Endodermal cell (in vitro differentiated cells): ENCODE results near the gene SLC35E2B. TPM values are rescaled to one million over a fixed set of nuclear protein-coding genes. Genes with fewer than 3 reads are reported as not detected.
"Not testable (repeated sequence)": the region's sequence is repeated elsewhere in the genome, so short reads cannot be mapped to it uniquely, and the experiment has no call there.

Source experiments
- DNase-seq: peaks from one replicate; pipeline ENCODE4 v3.0.0-alpha.2; 2017
- H3K27ac ChIP-seq: 2 replicates; pipeline ENCODE4 v1.5.1; 2013; ENCODE audit warnings: mild to moderate bottlenecking, low read depth, low read length, moderate library complexity
- H3K27me3 ChIP-seq: 2 replicates; pipeline ENCODE4 v1.6.1; 2013; ENCODE audit warnings: mild to moderate bottlenecking, low read length, moderate library complexity; ENCODE audit not compliant: insufficient read depth, control insufficient read depth, poor library complexity, severe bottlenecking
- H3K36me3 ChIP-seq: 2 replicates; pipeline ENCODE4 v1.7.0; 2013; ENCODE audit warnings: mild to moderate bottlenecking, low read length, moderate library complexity; ENCODE audit not compliant: control insufficient read depth, insufficient read depth
- H3K4me1 ChIP-seq: one replicate; pipeline ENCODE4 v1.7.0; 2013; ENCODE audit warnings: low read length; ENCODE audit not compliant: control insufficient read depth, insufficient read depth
- H3K4me3 ChIP-seq: 2 replicates; pipeline ENCODE4 v1.5.1; 2013; ENCODE audit warnings: mild to moderate bottlenecking, low read length, moderate library complexity
- H3K9ac ChIP-seq: 2 replicates; pipeline ENCODE4 v1.6.1; 2013; ENCODE audit warnings: mild to moderate bottlenecking, low read length, moderate library complexity; ENCODE audit not compliant: poor library complexity, severe bottlenecking; ENCODE audit errors: extremely low read depth
- H3K9me3 ChIP-seq: 2 replicates; pipeline ENCODE4 v1.6.1; 2013; ENCODE audit warnings: mild to moderate bottlenecking, low read length, moderate library complexity; ENCODE audit not compliant: control insufficient read depth
- H3K27ac Mint-ChIP-seq: 2 replicates; pipeline ENCODE4 v1.8.0; 2020; ENCODE audit warnings: mixed read lengths
- H3K27me3 Mint-ChIP-seq: 2 replicates; pipeline ENCODE4 v1.8.0; 2021; ENCODE audit warnings: mild to moderate bottlenecking, mixed read lengths; ENCODE audit not compliant: insufficient read depth
- H3K36me3 Mint-ChIP-seq: 2 replicates; pipeline ENCODE4 v1.8.0; 2020; ENCODE audit warnings: low read depth, mixed read lengths
- H3K4me1 Mint-ChIP-seq: 2 replicates; pipeline ENCODE4 v1.8.0; 2020; ENCODE audit warnings: mixed read lengths
- H3K4me3 Mint-ChIP-seq: 2 replicates; pipeline ENCODE4 v1.8.0; 2020; ENCODE audit warnings: mild to moderate bottlenecking, moderate library complexity, mixed read lengths
- H3K9me3 Mint-ChIP-seq: 2 replicates; pipeline ENCODE4 v1.8.0; 2020; ENCODE audit warnings: mild to moderate bottlenecking, mixed read lengths
- CTCF ChIP-seq: fragments of 200-600 bp; sonication (generic); conservative IDR thresholded peaks from 2 replicates; pipeline ENCODE4 v1.5.0; 2021; ENCODE audit warnings: antibody characterized with exemption, mild to moderate bottlenecking
- WGBS, 2 experiments: methylation state at CpG; one replicate each; pipeline versions ENCODE4 v1.1.5 to v1.1.7; 2013; ENCODE audit warnings: missing lambda C conversion rate in 2 of 2, mixed read lengths in 1 of 2; ENCODE audit not compliant: insufficient coverage in 1 of 2, insufficient read length in 1 of 2; 5-methylcytosine and 5-hydroxymethylcytosine counted together
- total RNA-seq, 2 donors: library from RNA; stranded (reverse); fragmentation: NEBNext Ultra II Directional in 1 of 2; extraction: Animal tissue kit (Norgen Biotek cat#: 25700) in 1 of 2; gene quantifications; 2 replicates in 1 of 2; 3 replicates in 1 of 2; pipeline ENCODE4 v1.2.1, GENCODE V29; 2021

Gene SLC35E2B
- total RNA-seq, 2 donors from 2014 or later: 51.2 to 56.9 TPM

DNA sequence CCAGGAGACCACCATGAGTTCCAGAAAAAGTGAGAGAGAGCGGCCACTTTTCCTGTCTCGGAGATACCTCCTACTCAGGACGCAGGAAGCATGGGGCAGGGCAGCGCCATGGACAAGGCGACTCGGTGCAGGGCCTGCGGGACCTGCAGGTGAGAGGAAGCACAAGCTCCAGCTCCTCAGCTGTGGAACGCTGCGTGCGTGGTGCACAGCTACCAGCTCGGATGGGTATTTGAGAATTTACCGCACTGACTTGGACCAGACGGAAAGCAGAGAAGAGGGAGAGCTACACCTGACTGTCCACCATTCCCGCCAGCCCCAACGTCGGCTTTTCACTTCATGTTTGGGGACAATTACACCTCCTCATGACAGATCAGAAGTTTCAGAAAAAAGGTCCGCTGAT, 39.8 kb upstream of the SLC35E2B start:
- 94 to 95% methylated on average over 14 to 17 of the region's 17 CpGs for WGBS, 2 experiments

GRCh38 chr1:1730870-1731269, 38.3 kb upstream of the SLC35E2B start:
- Mint-ChIP-seq H3K9me3 (no peaks in the 10 kb centered on the region), H3K36me3 (peaks cover 24% of the 10 kb centered on the region), H3K27ac (no peak overlapping the region), H3K4me3 (no peak overlapping the region), H3K27me3 (no peaks in the 10 kb centered on the region), H3K4me1 (no peaks in the 10 kb centered on the region)
- TF ChIP-seq CTCF: no peak
- Histone ChIP-seq H3K4me1 (no peaks in the 10 kb centered on the region), H3K27ac (no peak overlapping the region), H3K9ac (no peak overlapping the region), H3K4me3 (no peak overlapping the region), H3K9me3 (no peaks in the 10 kb centered on the region), H3K27me3 (no peaks in the 10 kb centered on the region), H3K36me3 (peaks cover 11% of the 10 kb centered on the region)
- DNase-seq: no peak
- WGBS, 2 experiments: 89 to 93% methylated on average over 10 to 17 of the region's 17 CpGs

More for the DNA sequence above, 39.8 kb upstream of the SLC35E2B start:
- Mint-ChIP-seq H3K27ac (no peak overlapping the region), H3K4me1 (no peaks in the 10 kb centered on the region), H3K4me3 (no peak overlapping the region), H3K36me3 (peaks cover 24% of the 10 kb centered on the region), H3K9me3 (no peaks in the 10 kb centered on the region), H3K27me3 (no peaks in the 10 kb centered on the region)
- Histone ChIP-seq H3K9ac (no peak overlapping the region), H3K4me1 (no peaks in the 10 kb centered on the region), H3K27ac (no peak overlapping the region), H3K4me3 (no peak overlapping the region), H3K36me3 (peaks cover 11% of the 10 kb centered on the region), H3K9me3 (no peaks in the 10 kb centered on the region), H3K27me3 (no peaks in the 10 kb centered on the region)
- DNase-seq: no peak
- no peak for TF ChIP-seq CTCF

DNA sequence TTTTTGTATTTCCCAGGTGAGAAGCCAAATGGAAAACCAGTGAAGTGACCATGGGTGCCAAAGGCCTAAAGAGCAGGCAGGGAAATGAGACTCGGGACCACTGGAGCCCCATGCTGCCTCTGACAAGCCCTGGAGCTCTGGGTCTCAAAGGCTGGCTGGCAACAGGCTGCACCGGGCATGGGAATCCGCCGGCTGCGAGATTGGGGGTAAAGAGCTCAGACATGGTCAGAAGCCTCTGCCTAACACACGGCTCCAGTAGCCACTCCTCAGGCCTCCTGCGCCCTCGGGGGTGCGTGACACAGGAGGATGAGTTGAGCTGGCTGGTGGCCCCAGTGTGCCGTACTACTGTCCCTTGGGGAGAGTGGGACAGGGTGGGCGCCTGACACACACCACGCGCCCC, 37.6 kb upstream of the SLC35E2B start:
- H3K4me3 ChIP-seq, H3K27me3 ChIP-seq, H3K4me3 Mint-ChIP-seq, H3K9me3 Mint-ChIP-seq, H3K27ac Mint-ChIP-seq, H3K9ac ChIP-seq, H3K27ac ChIP-seq, H3K4me1 Mint-ChIP-seq, H3K27me3 Mint-ChIP-seq, DNase-seq, H3K4me1 ChIP-seq, H3K9me3 ChIP-seq: not testable (repeated sequence)
- peaks cover 11% of the 10 kb centered on the region for H3K36me3 ChIP-seq
- peaks cover 19% of the 10 kb centered on the region for H3K36me3 Mint-ChIP-seq
- 98% methylated on average over 5 of the region's 13 CpGs; no CpG with 5 or more reads in 1 of the 2 experiments for WGBS, 2 experiments

DNA sequence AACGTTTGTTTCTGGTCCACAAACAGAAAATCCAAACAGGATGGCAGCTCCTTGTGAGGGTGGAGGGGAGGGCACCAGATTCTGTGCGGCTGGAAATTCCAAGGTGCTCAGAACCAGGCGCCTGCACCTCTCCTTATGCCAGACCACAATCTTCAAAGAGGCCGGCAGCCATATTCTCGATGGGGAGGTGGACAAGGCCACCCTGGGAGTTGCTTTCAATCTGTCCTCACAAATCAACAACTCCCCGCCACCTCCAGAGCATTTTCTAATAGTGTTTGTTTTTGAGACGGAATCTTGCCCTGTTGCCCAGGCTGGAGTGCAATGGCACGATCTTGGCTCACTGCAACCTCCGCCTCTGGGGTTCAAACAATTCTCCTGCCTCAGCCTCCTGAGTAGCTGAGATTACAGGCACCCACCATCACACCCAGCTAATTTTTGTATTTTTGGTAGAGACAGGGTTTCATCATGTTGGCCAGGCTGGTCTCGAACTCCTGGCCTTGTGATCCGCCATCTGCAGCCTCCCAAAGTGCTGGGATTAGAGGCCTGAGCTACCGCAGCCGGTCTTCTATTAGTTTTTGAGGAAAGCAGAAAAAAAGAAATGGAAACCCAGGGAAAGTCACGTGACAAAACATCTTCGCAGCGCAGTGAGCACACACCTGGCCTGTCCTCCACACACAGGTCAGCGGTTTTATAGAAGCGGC, 36.7 kb upstream of the SLC35E2B start:
- not testable (repeated sequence) for H3K4me3 Mint-ChIP-seq, DNase-seq, H3K27ac ChIP-seq, H3K9ac ChIP-seq, H3K27me3 ChIP-seq, H3K27me3 Mint-ChIP-seq, H3K9me3 Mint-ChIP-seq, H3K4me1 ChIP-seq, H3K27ac Mint-ChIP-seq, H3K4me3 ChIP-seq, H3K9me3 ChIP-seq, H3K4me1 Mint-ChIP-seq
- 93 to 95% methylated on average over 6 to 15 of the region's 18 CpGs for WGBS, 2 experiments
- peaks cover 13% of the 10 kb centered on the region for H3K36me3 Mint-ChIP-seq
- H3K36me3 ChIP-seq: peaks cover 11% of the 10 kb centered on the region

DNA sequence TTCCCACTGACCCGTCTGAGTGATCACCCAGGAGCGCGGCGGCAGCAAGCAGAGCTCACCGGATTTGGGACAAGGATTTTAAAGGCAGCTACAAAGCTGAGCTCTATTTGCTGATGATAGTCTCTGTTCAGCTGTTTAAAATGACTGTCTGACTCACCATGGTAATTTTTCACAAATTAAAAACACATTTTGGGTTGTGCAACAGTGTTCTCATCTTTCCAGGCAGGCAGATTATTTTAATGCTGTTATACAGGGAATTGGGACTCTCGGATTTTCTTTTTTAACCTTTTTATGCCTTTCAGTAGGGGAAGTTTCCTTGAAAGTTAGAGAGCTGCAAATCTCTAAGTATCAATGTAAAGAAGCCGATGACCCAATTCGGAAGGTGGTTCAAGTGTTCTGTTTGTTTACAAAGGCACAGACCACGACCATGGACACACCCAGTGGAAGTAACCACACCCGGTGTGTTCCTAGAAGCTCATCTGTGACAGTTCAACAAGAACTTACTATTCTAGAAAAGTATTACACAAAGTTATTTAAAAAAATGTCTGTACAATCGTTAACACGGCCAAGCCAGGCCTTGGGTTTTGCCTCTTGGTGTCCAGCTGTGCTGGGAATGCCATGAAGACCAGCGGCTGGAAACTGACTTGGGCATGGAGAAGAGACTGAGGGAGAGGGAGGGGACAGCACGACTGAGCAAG, 35.9 kb upstream of the SLC35E2B start:
- not testable (repeated sequence) for H3K9ac ChIP-seq, H3K27me3 Mint-ChIP-seq, DNase-seq, H3K4me3 Mint-ChIP-seq, H3K4me1 ChIP-seq, H3K9me3 ChIP-seq, H3K27me3 ChIP-seq, H3K9me3 Mint-ChIP-seq, H3K4me1 Mint-ChIP-seq, H3K27ac ChIP-seq, H3K4me3 ChIP-seq, H3K27ac Mint-ChIP-seq, H3K36me3 Mint-ChIP-seq
- 88 to 89% methylated on average over 7 to 10 of the region's 14 CpGs for WGBS, 2 experiments
- peaks cover 11% of the 10 kb centered on the region for H3K36me3 ChIP-seq
